ENCODE results near the gene ZSWIM1.
A peak's percentile ranks its signal among the peaks of the same experiment; 100 is the strongest.

The ZSWIM1 gene

DNA sequence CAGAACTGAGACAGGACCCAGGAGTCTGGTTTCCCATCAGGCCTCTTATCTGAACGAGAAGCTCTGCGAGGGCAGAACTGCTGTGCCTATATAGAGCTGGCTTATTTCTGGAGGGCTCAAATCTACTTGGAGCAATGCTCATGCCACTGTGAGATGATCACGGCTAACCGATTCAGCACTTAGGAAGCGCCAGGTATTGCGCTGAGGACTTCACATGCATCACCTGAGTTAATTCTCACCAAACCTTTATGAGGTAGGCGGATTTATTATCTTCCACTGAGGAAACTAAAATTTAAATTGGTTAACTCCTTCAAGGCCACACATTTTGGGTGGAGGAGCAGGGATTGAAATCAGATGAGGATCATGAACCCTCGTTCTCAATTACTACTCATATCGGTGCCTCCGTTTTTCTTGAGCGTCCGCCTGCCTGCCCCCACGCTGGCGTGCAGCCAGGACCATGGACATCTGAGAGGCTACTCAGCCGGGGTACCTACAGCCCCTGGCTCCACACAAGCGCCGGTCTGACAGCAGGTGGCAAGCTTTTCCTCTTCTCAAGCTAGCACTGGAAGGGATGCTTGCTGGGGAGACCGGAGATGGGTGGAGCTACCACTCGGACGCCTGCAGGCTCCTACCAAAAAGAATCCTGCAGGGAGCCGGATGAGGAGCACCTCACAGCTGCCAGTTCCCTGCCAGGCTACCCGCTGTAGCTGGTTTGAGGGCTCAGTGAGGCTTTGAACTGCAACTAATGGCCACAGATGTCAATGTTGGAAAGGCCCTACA, 52.4 kb downstream of the ZSWIM1 start:
- DNase-seq: peak; percentile 63

DNA sequence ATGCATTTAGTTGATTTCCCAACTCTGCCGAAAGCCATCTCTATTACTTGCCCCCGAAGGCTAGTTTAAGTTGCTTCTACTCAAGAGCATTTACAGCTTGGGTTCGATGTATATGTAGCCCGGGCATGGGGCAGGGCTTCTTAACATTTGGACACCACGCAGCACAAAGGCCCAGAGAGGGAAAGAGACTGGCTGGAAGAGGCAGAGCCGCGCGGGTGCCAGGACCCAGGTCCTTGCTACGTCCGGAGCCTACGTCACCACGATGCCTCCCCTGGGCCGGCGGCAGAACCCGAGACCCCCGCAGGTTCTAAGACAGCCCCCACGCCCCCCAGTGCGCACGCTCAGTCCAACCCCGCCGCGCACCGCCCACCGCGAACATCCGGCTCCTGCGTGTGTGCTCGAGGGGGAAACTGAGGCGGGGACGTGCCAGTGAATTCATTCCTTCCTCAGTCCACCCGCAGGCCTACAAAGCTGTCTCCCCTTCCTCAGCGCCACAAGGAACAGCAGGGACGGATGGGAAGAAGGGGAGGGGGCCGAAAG, 53.1 kb downstream of the ZSWIM1 start:
- peak; percentile 37 for DNase-seq
